ENCODE results near the gene NME7.
"Not testable (repeated sequence)": the region's sequence is repeated elsewhere in the genome, so short reads cannot be mapped to it uniquely, and the experiment has no call there.

The NME7 gene

GRCh38 chr1:169300854-169301253 is 66.7 kb downstream of the NME7 start:
- no peak for DNase-seq (ENCODE audit: low read depth)
- no peak for TF ChIP-seq CTCF (IDR thresholded peaks at IDR 0.05; ENCODE audit: low read depth, low read length, missing control alignments)
- no peak overlapping the region for H3K4me3 ChIP-seq (ENCODE audit: low read depth, low read length)

GRCh38 chr1:169298441-169298840 is 69.2 kb downstream of the NME7 start:
- no peak overlapping the region for H3K4me3 ChIP-seq (ENCODE audit: low read depth, low read length)
- DNase-seq (ENCODE audit: low read depth), result no peak
- no peak for TF ChIP-seq CTCF (IDR thresholded peaks at IDR 0.05; ENCODE audit: low read depth, low read length, missing control alignments)

- no peak overlapping the region for H3K4me3 ChIP-seq (ENCODE audit: low read depth, low read length)
- no peak for DNase-seq (ENCODE audit: low read depth)
- TF ChIP-seq CTCF (IDR thresholded peaks at IDR 0.05; ENCODE audit: low read depth, low read length, missing control alignments), result no peak
Observed at GRCh38 chr1:169295846-169296245, 71.8 kb downstream of the NME7 start.

- no peak for TF ChIP-seq CTCF (IDR thresholded peaks at IDR 0.05; ENCODE audit: low read depth, low read length, missing control alignments)
- no peak for DNase-seq (ENCODE audit: low read depth)
Observed at GRCh38 chr1:169295425-169295824, 72.2 kb downstream of the NME7 start.

GRCh38 chr1:169289016-169289415 is 78.6 kb downstream of the NME7 start:
- H3K4me3 ChIP-seq (ENCODE audit: low read depth, low read length), result no peak overlapping the region
- TF ChIP-seq CTCF (IDR thresholded peaks at IDR 0.05; ENCODE audit: low read depth, low read length, missing control alignments), result no peak
- no peak for DNase-seq (ENCODE audit: low read depth)

More at GRCh38 chr1:169295425-169295824, 72.2 kb downstream of the NME7 start:
- H3K4me3 ChIP-seq (ENCODE audit: low read depth, low read length), result no peak overlapping the region

- no peak overlapping the region for H3K4me3 ChIP-seq (ENCODE audit: low read depth, low read length)
- no peak for TF ChIP-seq CTCF (IDR thresholded peaks at IDR 0.05; ENCODE audit: low read depth, low read length, missing control alignments)
- no peak for DNase-seq (ENCODE audit: low read depth)
Observed at GRCh38 chr1:169288011-169288414, 79.6 kb downstream of the NME7 start.

GRCh38 chr1:169287280-169287679 is 80.3 kb downstream of the NME7 start:
- TF ChIP-seq CTCF (IDR thresholded peaks at IDR 0.05; ENCODE audit: low read depth, low read length, missing control alignments), result no peak
- no peak for DNase-seq (ENCODE audit: low read depth)
- no peak overlapping the region for H3K4me3 ChIP-seq (ENCODE audit: low read depth, low read length)

- not testable (repeated sequence) for DNase-seq (ENCODE audit: low read depth); H3K4me3 ChIP-seq (ENCODE audit: low read depth, low read length)
Observed at GRCh38 chr1:169281562-169281961, 86.0 kb downstream of the NME7 start.
